Gastrocnemius medialis (tissue), 4 donors: Measurements from ENCODE around the gene CDH5. TPM values are rescaled to one million over a fixed set of nuclear protein-coding genes. Genes with fewer than 3 reads are reported as not detected.

ENCODE experiments used
- ATAC-seq, 2 donors: fragments of 150-250 bp; one replicate each; pipeline ENCODE4 v1.9.1; 2016
- DNase-seq, 2 donors: peaks; one replicate each; pipeline ENCODE4 v3.0.0-alpha.2; 2019
- H3K27ac ChIP-seq, 4 donors: fragments of 200-600 bp; sonication (generic); 1 replicate in 1 of 4; 2 replicates in 3 of 4; pipeline ENCODE4 v1.5.1; 2016 to 2018; ENCODE audit warnings: mild to moderate bottlenecking in 2 of 4, moderate library complexity in 1 of 4
- H3K27me3 ChIP-seq, 3 donors: fragments of 200-600 bp; sonication (generic) in 2 of 3; 1 replicate in 1 of 3; 2 replicates in 2 of 3; pipeline versions ENCODE4 v1.5.1 to v1.6.0; 2016 to 2019; ENCODE audit warnings: mild to moderate bottlenecking in 1 of 3, moderate library complexity in 1 of 3
- H3K36me3 ChIP-seq, 2 donors: fragments of 200-600 bp; sonication (generic) in 1 of 2; one replicate each; pipeline ENCODE4 v1.5.1; 2017 to 2018
- H3K4me1 ChIP-seq, 2 donors: fragments of 200-600 bp; sonication (generic) in 1 of 2; one replicate each; pipeline ENCODE4 v1.5.1; 2016 to 2017; ENCODE audit warnings: mild to moderate bottlenecking in 2 of 2
- H3K4me3 ChIP-seq, 4 donors: fragments of 200-600 bp; sonication (generic) in 3 of 4; 1 replicate in 1 of 4; 2 replicates in 3 of 4; pipeline ENCODE4 v1.5.1; 2016 to 2019; ENCODE audit warnings: mild to moderate bottlenecking in 2 of 4
- H3K9me3 ChIP-seq, 3 donors: fragments of 200-600 bp; sonication (generic) in 2 of 3; 1 replicate in 1 of 3; 2 replicates in 2 of 3; pipeline ENCODE4 v1.5.1; 2016 to 2019
- POLR2A ChIP-seq, 2 donors: fragments of 450-650 bp; IDR thresholded peaks; one replicate each; pipeline ENCODE4 v1.6.1; 2017; ENCODE audit warnings: antibody characterized with exemption in 2 of 2, mild to moderate bottlenecking in 2 of 2, moderate library complexity in 2 of 2
- in situ Hi-C, 4 donors: fragments of 200-750 bp; cut with MboI; loops; one replicate each; pipeline versions ENCODE4 v1.15.0 to v1.8.0; 2017; ENCODE audit warnings: low sequenced_read_pairs in 4 of 4
- intact Hi-C: fragments of 100-400 bp; cut with DNase I; formaldehyde crosslinking; loops from one replicate; pipeline ENCODE4 v1.15.1; 2023; ENCODE audit warnings: low total_unique reads
- total RNA-seq, 4 donors: library from RNA; depleted of rRNA; stranded (reverse); fragments of >200 nt; gene quantifications; one replicate each; pipeline versions ENCODE4 v1.1.0 to v1.2.3, GENCODE V29; 2016
- TF ChIP-seq, protein P1 (sequence below), 5 experiments: fragments of 450-650 bp in 3 of 5; fragments of 200-600 bp in 2 of 5; sonication (generic) in 2 of 5; IDR thresholded peaks in 4 of 5; conservative IDR thresholded peaks in 1 of 5; 1 replicate in 4 of 5; 2 replicates in 1 of 5; pipeline ENCODE4 v1.5.1; 2016 to 2019; ENCODE audit warnings: antibody characterized with exemption in 5 of 5, mild to moderate bottlenecking in 3 of 5, moderate library complexity in 3 of 5

Gene CDH5, protein sequence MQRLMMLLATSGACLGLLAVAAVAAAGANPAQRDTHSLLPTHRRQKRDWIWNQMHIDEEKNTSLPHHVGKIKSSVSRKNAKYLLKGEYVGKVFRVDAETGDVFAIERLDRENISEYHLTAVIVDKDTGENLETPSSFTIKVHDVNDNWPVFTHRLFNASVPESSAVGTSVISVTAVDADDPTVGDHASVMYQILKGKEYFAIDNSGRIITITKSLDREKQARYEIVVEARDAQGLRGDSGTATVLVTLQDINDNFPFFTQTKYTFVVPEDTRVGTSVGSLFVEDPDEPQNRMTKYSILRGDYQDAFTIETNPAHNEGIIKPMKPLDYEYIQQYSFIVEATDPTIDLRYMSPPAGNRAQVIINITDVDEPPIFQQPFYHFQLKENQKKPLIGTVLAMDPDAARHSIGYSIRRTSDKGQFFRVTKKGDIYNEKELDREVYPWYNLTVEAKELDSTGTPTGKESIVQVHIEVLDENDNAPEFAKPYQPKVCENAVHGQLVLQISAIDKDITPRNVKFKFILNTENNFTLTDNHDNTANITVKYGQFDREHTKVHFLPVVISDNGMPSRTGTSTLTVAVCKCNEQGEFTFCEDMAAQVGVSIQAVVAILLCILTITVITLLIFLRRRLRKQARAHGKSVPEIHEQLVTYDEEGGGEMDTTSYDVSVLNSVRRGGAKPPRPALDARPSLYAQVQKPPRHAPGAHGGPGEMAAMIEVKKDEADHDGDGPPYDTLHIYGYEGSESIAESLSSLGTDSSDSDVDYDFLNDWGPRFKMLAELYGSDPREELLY
- 10 to 100 TPM; 24.3 to 37.4 (median 31.7) TPM for total RNA-seq

DNA sequence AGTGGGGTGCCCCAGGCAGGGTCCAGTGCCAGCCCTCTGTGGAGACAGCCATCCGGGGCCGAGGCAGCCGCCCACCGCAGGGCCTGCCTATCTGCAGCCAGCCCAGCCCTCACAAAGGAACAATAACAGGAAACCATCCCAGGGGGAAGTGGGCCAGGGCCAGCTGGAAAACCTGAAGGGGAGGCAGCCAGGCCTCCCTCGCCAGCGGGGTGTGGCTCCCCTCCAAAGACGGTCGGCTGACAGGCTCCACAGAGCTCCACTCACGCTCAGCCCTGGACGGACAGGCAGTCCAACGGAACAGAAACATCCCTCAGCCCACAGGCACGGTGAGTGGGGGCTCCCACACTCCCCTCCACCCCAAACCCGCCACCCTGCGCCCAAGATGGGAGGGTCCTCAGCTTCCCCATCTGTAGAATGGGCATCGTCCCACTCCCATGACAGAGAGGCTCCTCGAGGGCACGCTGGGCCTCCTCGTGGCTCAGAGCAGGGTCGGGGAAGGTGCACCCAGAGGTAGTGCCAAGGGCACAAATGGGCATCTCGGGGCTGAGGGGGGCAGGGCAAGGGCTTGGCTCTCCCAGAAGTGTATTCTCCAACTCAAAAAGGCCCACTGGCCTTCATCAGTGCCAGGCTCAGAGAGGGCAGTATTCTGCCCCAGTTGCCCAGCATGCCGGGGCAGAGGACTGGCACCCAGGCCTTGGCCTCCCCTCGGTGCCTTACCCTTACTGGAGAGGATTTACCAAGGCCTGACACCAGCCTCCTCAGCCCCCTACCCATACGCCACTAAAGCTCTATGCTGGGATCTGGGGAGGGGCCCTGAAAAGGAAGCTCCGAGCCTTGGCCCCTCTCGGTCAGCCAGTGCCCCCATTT is at the start of gene CDH5:
CDH5 (plus strand) TSS at position 259 of the 867 bp plus-strand sequence. CDS start 12,647 bp downstream, outside the sequence.
- H3K36me3 ChIP-seq = no peaks in the 10 kb centered on the region
- DNase-seq (peak; percentile 29 to 41), ATAC-seq (peak; percentile 34 to 49)
- peak within 1 kb of the TSS; percentile 49 to 58 (median 51) for H3K4me3 ChIP-seq
- no peaks in the 10 kb centered on the region for H3K27me3 ChIP-seq
- intact Hi-C loops (no loop called here), in situ Hi-C loops (no loop called here)
- peak; percentile 38 to 73 for TF ChIP-seq POLR2A (IDR thresholded peaks at IDR 0.05)
- TF ChIP-seq, protein P1, sequence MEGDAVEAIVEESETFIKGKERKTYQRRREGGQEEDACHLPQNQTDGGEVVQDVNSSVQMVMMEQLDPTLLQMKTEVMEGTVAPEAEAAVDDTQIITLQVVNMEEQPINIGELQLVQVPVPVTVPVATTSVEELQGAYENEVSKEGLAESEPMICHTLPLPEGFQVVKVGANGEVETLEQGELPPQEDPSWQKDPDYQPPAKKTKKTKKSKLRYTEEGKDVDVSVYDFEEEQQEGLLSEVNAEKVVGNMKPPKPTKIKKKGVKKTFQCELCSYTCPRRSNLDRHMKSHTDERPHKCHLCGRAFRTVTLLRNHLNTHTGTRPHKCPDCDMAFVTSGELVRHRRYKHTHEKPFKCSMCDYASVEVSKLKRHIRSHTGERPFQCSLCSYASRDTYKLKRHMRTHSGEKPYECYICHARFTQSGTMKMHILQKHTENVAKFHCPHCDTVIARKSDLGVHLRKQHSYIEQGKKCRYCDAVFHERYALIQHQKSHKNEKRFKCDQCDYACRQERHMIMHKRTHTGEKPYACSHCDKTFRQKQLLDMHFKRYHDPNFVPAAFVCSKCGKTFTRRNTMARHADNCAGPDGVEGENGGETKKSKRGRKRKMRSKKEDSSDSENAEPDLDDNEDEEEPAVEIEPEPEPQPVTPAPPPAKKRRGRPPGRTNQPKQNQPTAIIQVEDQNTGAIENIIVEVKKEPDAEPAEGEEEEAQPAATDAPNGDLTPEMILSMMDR (IDR thresholded peaks at IDR 0.05 in 4 of 5, conservative IDR thresholded peaks at IDR 0.05 in 1 of 5) = no peak
- no peaks in the 10 kb centered on the region for H3K9me3 ChIP-seq
- peaks cover 0 to 5% of the 10 kb centered on the region in 2 donors for H3K4me1 ChIP-seq
- peak within 1 kb of the TSS; percentile 75 to 84 (median 80) for H3K27ac ChIP-seq

DNA sequence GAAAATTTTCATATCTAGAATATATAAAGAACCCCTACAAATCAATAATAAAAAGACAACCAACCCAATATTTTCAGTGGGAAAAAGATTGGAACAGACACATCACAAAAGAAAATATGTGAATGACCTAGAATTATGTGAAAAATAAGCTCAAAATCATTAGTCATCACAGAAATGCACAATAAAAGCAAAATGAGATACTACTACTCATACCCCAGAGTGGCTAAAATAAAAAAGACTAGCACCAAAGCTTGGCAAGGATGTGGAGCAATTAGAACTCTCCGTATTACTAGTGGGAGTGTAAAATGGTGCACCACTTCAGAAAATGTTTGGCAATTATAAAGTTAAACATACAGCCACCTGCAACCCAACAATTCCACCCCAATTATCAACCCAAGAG is 48.0 kb upstream of the CDH5 start:
- no peak for DNase-seq
- intact Hi-C loops = no loop called here
- Histone ChIP-seq H3K36me3 (no peaks in the 10 kb centered on the region), H3K4me3 (no peak overlapping the region), H3K27me3 (no peaks in the 10 kb centered on the region), H3K4me1 (no peaks in the 10 kb centered on the region), H3K9me3 (no peaks in the 10 kb centered on the region), H3K27ac (no peak overlapping the region)
- ATAC-seq = no peak
- in situ Hi-C loops = no loop called here
- TF ChIP-seq, protein P1 (IDR thresholded peaks at IDR 0.05 in 4 of 5, conservative IDR thresholded peaks at IDR 0.05 in 1 of 5) = no peak
- no peak for TF ChIP-seq POLR2A (IDR thresholded peaks at IDR 0.05)

DNA sequence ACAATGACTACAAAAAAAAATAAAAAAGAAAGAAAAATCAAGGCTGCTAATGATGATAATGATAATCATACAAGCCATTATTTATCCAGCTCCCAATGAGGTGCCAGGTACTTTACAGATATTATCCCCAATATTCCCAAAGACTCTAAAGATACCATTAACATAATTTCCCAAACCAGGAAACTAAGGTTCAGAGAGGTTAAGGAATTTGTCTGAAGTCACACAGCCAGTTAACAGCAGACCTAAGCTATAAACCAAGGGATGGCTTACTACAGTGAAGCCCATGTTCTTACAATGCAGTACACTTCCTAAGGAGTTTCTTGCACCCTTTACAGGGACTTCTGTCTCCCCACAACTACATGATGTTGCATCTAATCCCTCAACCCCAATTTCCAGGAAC is 45.7 kb upstream of the CDH5 start:
- Histone ChIP-seq H3K4me1 (no peaks in the 10 kb centered on the region), H3K4me3 (no peak overlapping the region), H3K9me3 (no peaks in the 10 kb centered on the region), H3K27ac (no peak overlapping the region), H3K27me3 (no peaks in the 10 kb centered on the region), H3K36me3 (no peaks in the 10 kb centered on the region)
- in situ Hi-C loops (no loop called here), intact Hi-C loops (no loop called here)
- no peak for DNase-seq
- no peak for ATAC-seq
- no peak for TF ChIP-seq POLR2A (IDR thresholded peaks at IDR 0.05)
- TF ChIP-seq, protein P1 (IDR thresholded peaks at IDR 0.05 in 4 of 5, conservative IDR thresholded peaks at IDR 0.05 in 1 of 5) = no peak

DNA sequence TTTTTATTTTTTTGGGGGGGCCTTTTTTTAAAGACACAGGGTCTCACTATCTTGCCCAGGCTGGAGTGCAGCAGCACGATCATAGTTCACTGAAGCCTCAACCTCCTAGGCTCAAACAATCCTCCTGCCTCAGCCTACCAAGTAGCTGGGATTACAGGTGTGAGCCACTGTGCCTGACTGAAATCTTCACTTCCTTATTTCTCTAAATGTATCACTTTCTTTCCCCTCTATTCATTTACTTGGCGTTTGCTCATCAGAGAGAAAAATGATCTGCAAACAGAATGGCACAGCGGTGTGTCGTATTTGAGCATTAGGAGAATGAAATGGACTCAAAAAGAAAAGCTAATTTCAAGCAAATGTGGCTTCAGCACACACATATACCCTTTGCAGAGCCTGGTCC is 44.3 kb upstream of the CDH5 start:
- DNase-seq = no peak
- Histone ChIP-seq H3K27ac (no peak overlapping the region), H3K9me3 (no peaks in the 10 kb centered on the region), H3K4me1 (no peaks in the 10 kb centered on the region), H3K27me3 (peaks cover 0 to 10% (median 5%) of the 10 kb centered on the region in 3 donors), H3K4me3 (no peak overlapping the region), H3K36me3 (no peaks in the 10 kb centered on the region)
- no peak for TF ChIP-seq POLR2A (IDR thresholded peaks at IDR 0.05)
- TF ChIP-seq, protein P1 (IDR thresholded peaks at IDR 0.05 in 4 of 5, conservative IDR thresholded peaks at IDR 0.05 in 1 of 5) = no peak
- intact Hi-C loops (no loop called here), in situ Hi-C loops (no loop called here)
- ATAC-seq = no peak
